ENCODE data around the gene CFL1.
A peak's percentile ranks its signal among the peaks of the same experiment; 100 is the strongest.
"Not testable (repeated sequence)": the region's sequence is repeated elsewhere in the genome, so short reads cannot be mapped to it uniquely, and the experiment has no call there.

The CFL1 gene

GRCh38 chr11:65856689-65857499 is 1.1 kb downstream of the CFL1 start:
- DNase-seq: peak; percentile 89

DNA sequence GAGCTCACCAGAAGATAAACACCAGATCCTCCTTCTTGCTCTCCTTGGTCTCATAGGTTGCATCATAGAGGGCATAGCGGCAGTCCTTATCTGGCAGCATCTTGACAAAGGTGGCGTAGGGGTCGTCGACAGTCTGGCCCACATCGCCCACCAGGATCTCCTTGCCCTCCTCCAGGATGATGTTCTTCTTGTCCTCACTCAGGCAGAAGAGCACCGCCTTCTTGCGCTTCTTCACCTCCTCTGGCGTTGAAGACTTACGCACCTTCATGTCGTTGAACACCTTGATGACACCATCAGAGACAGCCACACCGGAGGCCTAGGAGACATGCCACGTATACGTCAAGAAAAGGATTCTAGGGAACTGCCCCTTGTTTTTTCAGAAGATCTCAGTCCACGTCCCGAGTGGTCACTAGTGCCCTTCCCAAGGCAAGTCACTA is 2.0 kb downstream of the CFL1 start:
- no peak for DNase-seq

- DNase-seq: no peak
Measured at GRCh38 chr11:65854852-65855837, 2.8 kb downstream of the CFL1 start.

- no peak for DNase-seq
Measured at GRCh38 chr11:65854161-65854592, 3.8 kb downstream of the CFL1 start.

GRCh38 chr11:65853246-65853979 is 4.6 kb downstream of the CFL1 start:
- no peak for DNase-seq

DNA sequence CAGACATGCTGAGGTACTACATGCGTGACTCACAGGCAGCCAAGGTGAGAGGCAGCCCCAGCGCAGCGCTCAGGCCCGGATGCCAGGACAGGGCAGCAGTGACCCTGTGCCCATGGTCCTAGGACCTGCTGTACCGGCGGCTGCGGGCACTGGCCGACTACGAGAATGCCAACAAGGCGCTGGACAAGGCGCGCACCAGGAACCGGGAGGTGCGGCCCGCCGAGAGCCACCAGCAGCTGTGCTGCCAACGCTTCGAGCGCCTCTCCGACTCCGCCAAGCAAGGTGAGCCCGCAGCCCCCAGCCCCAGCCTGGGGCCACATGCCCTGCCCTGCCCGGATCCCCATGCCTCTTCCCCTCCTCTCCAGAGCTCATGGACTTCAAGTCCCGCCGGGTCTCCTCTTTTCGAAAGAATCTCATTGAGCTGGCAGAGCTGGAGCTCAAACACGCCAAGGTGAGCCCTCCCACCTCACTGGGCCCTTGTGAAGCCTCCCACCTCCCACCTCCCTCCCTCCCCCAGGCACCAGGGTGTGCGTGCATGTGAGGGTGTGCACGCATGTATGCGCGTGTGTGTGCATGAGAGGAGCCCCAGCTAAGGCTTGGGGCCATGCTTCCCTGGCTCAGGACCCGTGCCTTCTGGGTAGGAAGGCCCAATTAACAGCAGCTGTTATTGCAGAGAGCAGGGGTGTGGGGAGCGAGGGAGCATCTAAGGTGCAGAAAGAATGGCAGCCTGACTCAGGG is 5.3 kb downstream of the CFL1 start:
- no peak for DNase-seq

- no peak for DNase-seq
Measured at GRCh38 chr11:65851811-65852507, 6.0 kb downstream of the CFL1 start.

DNA sequence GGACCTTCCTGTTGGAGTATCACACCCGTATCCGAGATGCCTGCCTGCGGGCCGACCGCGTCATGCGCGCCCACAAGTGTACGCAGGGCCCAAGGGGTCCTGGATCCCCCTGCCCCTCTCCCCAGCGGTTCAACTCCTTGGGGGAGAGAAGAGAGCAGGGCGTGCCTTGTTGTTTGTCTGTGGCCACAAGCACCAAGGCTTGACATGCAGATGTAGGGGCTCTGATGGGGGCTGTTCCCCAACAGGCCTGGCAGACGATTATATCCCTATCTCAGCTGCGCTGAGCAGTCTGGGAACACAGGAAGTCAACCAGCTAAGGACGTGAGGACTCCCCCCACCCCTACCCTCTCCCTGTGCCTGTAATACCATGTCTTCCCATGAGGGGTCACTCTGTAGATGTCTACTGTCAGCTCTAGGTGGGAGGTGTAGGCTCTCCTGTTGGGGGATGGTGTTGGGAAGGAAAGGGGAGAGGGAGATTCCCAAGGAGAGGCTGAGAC is 6.8 kb downstream of the CFL1 start:
- DNase-seq: no peak

GRCh38 chr11:65850217-65851082 is 7.5 kb downstream of the CFL1 start:
- no peak for DNase-seq

- no peak for DNase-seq
Measured at GRCh38 chr11:65849771-65850216, 8.2 kb downstream of the CFL1 start.

GRCh38 chr11:65849366-65849765 is 8.6 kb downstream of the CFL1 start:
- no peak for DNase-seq

DNA sequence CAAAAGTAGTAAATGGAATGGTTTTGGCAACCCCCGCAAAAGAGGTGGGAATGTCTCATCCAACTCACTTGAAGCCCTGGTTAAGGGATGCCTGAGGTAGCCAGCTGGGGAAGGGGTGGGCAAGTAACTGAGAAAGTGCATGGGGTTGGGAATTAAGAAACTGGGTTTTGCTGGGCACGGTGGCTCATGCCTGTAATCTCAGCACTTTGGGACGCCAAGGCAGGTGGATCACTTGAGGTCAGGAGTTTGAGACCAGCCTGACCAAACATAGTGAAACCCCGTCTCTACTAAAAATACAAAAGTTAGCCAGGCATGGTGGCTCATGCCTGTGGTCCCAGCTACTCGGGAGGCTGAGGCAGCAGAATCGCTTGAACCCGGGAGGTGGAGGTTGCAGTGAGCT is 9.3 kb downstream of the CFL1 start:
- not testable (repeated sequence) for DNase-seq

- DNase-seq: no peak
Measured at GRCh38 chr11:65847746-65848145, 10.2 kb downstream of the CFL1 start.

DNA sequence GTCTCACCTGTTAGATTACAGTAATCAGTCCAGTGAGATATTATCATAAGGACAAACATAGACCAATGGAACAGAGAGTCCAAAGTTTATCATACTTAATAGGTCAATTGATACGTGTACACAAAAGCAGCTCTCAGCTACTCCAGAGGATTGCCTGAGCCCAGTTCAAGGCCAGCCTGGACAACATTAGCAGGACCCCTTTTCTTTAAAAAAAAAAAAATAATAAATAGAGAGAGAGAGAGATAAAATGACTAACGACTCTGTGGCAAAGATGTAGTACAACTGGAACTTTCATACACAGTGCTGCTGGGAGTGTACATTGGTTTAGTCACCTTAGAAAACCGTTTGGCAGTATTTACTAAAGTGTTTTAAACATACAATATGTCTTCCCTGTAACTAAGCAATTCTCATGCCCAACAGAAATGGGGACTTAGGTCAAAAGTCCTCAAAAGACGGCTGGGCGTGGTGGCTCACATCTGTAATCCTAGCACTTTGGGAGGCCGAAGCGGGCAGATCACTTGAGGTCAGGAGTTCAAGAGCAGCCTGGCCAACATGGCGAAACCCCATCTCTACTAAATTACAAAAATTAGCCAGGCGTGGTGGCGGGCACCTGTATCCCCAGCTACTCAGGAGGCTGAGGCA is 13.6 kb downstream of the CFL1 start:
- DNase-seq: no peak

GRCh38 chr11:65843811-65844210 is 14.2 kb downstream of the CFL1 start:
- DNase-seq: no peak

- no peak for DNase-seq
Measured at GRCh38 chr11:65842144-65842543, 15.8 kb downstream of the CFL1 start.

DNA sequence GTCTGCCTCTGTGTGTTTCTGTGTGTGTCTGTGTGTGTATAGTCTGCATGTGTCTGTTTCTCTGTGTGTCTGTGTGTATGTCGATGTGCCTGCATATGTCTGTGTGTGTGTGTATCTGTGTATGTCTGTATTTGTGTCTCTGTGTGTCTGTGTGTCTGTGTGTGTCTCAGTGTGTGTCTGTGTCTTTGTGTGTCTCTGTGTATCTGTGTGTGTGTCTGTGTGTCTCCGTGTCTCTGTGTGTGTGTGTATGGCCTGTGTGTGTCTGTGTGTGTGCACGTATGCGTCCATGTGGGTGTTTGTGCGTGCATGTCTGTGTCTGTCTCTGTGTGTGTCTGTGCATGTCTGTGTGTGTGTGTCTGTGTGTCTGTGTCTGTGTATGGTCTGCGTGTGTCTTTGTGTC is 23.8 kb downstream of the CFL1 start:
- no peak for DNase-seq

DNA sequence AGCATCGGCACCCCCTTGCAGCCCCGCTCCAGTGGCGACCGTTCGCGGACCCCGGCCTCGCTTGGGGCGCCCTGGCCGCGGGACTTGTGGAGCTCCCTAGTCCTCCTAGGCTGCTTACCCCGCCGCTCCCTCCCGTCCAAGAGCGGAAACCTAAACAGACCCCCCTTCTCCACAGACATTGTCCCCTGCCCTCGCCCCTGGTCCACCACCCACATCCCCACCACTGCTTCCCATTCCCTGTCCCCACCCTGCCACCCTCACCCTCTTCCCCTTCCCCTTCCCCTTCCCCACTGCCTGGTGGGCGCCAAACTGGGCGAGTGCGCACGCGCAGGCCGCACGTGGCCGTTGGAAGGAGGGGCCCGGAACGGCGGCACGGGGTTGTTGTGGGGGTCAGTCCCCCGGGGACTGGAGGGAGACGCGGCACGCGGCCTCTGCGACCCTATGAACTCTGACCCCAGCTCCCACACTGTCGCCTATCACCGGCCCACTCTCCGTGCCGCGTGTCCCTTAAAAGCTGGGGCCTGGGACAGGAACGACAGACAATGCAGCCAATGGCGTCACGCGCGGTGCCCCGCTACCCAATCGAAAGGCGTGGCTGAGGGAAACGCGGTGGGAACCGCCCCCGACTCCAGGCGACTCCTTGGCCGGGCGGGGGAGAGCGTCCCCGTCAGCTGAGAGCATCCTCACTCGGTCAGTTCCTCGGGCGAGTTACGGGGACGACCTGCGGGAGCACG is 24.5 kb downstream of the CFL1 start, which contains the start of gene SNX32:
TSS of gene SNX32 (plus strand) at position 667 of the 734 bp plus-strand sequence. CDS start 103 bp downstream, outside the sequence.
- DNase-seq: peak; percentile 97

GRCh38 chr11:65832231-65832630 is 25.7 kb downstream of the CFL1 start:
- not testable (repeated sequence) for DNase-seq
